Bronchial smooth muscle cell (primary cell): ENCODE data around the gene GABARAPL2. TPM values are rescaled to one million over a fixed set of nuclear protein-coding genes. Genes with fewer than 3 reads are reported as not detected.

Source experiments
- total RNA-seq: library from RNA; depleted of rRNA; stranded (reverse); fragments of >200 nt; gene quantifications from 2 replicates; pipeline ENCODE4 v1.2.1, GENCODE V29; 2014

Gene GABARAPL2
- total RNA-seq: 31.1 and 38.0 TPM in 2 replicates

GRCh38 chr16:75566040-75566757, at the start of gene GABARAPL2:
Gene GABARAPL2 (plus strand): TSS chr16:75566379. CDS start chr16:75566487, 108 bp downstream.

GRCh38 chr16:75535901-75536300, 30.3 kb upstream of the GABARAPL2 start, which contains the start of gene CHST5:
Gene CHST5 (minus strand): TSS chr16:75536108. CDS start chr16:75530384, 5,724 bp downstream.

GRCh38 chr16:75555707-75556430, 10.3 kb upstream of the GABARAPL2 start, which contains the start of gene TMEM231:
Gene TMEM231 (minus strand): TSS chr16:75556252. CDS start chr16:75556209, 43 bp downstream.

GRCh38 chr16:75622761-75623605, 56.8 kb downstream of the GABARAPL2 start, which contains the start of gene ADAT1:
Gene ADAT1 (minus strand): TSS chr16:75623281. CDS start chr16:75620799, 2,482 bp downstream.

Other genes with a start within 250 kb of the GABARAPL2 start
- gene CFDP1, start 132.9 kb upstream of the GABARAPL2 start, total RNA-seq: 78.0 and 88.0 TPM in 2 replicates
- gene TMEM170A, start 101.7 kb upstream of the GABARAPL2 start, total RNA-seq: 7.4 and 8.5 TPM in 2 replicates
- gene CHST6, start 70.9 kb upstream of the GABARAPL2 start, total RNA-seq: 0.09 and 0.16 TPM in 2 replicates
- not detected in 2 replicates for gene CHST5, start 30.3 kb upstream of the GABARAPL2 start, total RNA-seq
- gene TMEM231, start 10.1 kb upstream of the GABARAPL2 start, total RNA-seq: 8.2 and 14.5 TPM in 2 replicates
- gene ADAT1, start 56.9 kb downstream of the GABARAPL2 start, total RNA-seq: 25.7 and 28.1 TPM in 2 replicates
- 103 and 115 TPM in 2 replicates for gene KARS1, start 81.3 kb downstream of the GABARAPL2 start, total RNA-seq
- gene TERF2IP, start 81.4 kb downstream of the GABARAPL2 start, total RNA-seq: 24.2 and 38.9 TPM in 2 replicates
- not detected in 2 replicates for gene CPHXL2, start 110.6 kb downstream of the GABARAPL2 start, total RNA-seq
- not detected in 2 replicates for gene DUXB, start 135.1 kb downstream of the GABARAPL2 start, total RNA-seq
- gene CPHXL, start 160.1 kb downstream of the GABARAPL2 start, total RNA-seq: not detected in 2 replicates